SK-N-SH (cell line): ENCODE results near the gene STKLD1.

Experiments used
- CTCF ChIP-seq: fragments of 200-600 bp; sonication (generic); IDR thresholded peaks from 2 replicates; pipeline ENCODE4 v1.6.1; 2017; ENCODE audit warnings: antibody characterized with exemption, mild to moderate bottlenecking, moderate library complexity
- GATA2 ChIP-seq: sonication (generic); formaldehyde crosslinking; IDR thresholded peaks from 2 replicates; pipeline ENCODE4 v1.5.0; 2020; ENCODE audit warnings: mild to moderate bottlenecking, missing genetic modification reagents
- JUND ChIP-seq: IDR thresholded peaks from 2 replicates; pipeline ENCODE4 v1.4.0; 2012
- NFIC ChIP-seq: IDR thresholded peaks from 2 replicates; pipeline ENCODE4 v1.4.0; 2012; ENCODE audit warnings: borderline replicate concordance
- PBX3 ChIP-seq: IDR thresholded peaks from 2 replicates; pipeline ENCODE4; 2012
- RFX5 ChIP-seq: IDR thresholded peaks from 2 replicates; pipeline ENCODE4 v1.6.1; 2012; ENCODE audit warnings: mild to moderate bottlenecking, improper control_type of control experiment, low read length
- YY1 ChIP-seq: IDR thresholded peaks from 2 replicates; pipeline ENCODE4 v1.4.0; 2012; ENCODE audit warnings: low read depth, mild to moderate bottlenecking

- TF ChIP-seq YY1 (no peak), JUND (no peak), CTCF (no peak), GATA2 (CRISPR knock-in tag) (no peak), RFX5 (no peak), PBX3 (no peak), NFIC (no peak)
These were observed 9.7 kb upstream of the STKLD1 start for GRCh38 chr9:133366435-133366834.
